ENCODE results near the gene SPATA6L.

GRCh38 chr9:4585135-4585534 is 81.1 kb downstream of the SPATA6L start:
- no peak for TF ChIP-seq CTCF (IDR thresholded peaks at IDR 0.05; ENCODE audit: low read length)
- TF ChIP-seq EZH2 (IDR thresholded peaks at IDR 0.05; ENCODE audit: borderline replicate concordance, low read length): no peak
